Mesothelial cell of epicardium (in vitro differentiated cells): Measurements from ENCODE around the gene DAPK3. TPM values are rescaled to one million over a fixed set of nuclear protein-coding genes. Genes with fewer than 3 reads are reported as not detected.

ENCODE experiments used
- DNase-seq, 2 experiments: peaks; one replicate each; pipeline ENCODE4 v3.0.0; 2021; ENCODE audit warnings: low spot score in 2 of 2; ENCODE audit not compliant: unreplicated experiment in 2 of 2
- H3K27ac Mint-ChIP-seq: 2 replicates; pipeline ENCODE4 v1.8.0; 2021; ENCODE audit warnings: mixed read lengths
- H3K27me3 Mint-ChIP-seq: 2 replicates; pipeline ENCODE4 v1.8.0; 2021; ENCODE audit warnings: low read depth, mixed read lengths
- H3K36me3 Mint-ChIP-seq: 2 replicates; pipeline ENCODE4 v1.8.0; 2021; ENCODE audit warnings: mixed read lengths
- H3K4me1 Mint-ChIP-seq: 2 replicates; pipeline ENCODE4 v1.8.0; 2021; ENCODE audit warnings: mixed read lengths
- H3K4me3 Mint-ChIP-seq: 2 replicates; pipeline ENCODE4 v1.8.0; 2021; ENCODE audit warnings: mild to moderate bottlenecking, moderate library complexity, mixed read lengths
- H3K9me3 Mint-ChIP-seq: 2 replicates; pipeline ENCODE4 v1.8.0; 2021; ENCODE audit warnings: mixed read lengths
- total RNA-seq: library from RNA; stranded (reverse); gene quantifications from 3 replicates; pipeline ENCODE4 v1.2.1, GENCODE V29; 2021
- TF ChIP-seq, protein P1 (sequence below): fragments of 200-600 bp; sonication (generic); IDR thresholded peaks from one replicate; pipeline ENCODE4 v1.5.0; 2021; ENCODE audit warnings: antibody characterized with exemption; ENCODE audit not compliant: unreplicated experiment

DAPK3 gene
- total RNA-seq, 1 donor from 2014 or later = 135 TPM

DNA sequence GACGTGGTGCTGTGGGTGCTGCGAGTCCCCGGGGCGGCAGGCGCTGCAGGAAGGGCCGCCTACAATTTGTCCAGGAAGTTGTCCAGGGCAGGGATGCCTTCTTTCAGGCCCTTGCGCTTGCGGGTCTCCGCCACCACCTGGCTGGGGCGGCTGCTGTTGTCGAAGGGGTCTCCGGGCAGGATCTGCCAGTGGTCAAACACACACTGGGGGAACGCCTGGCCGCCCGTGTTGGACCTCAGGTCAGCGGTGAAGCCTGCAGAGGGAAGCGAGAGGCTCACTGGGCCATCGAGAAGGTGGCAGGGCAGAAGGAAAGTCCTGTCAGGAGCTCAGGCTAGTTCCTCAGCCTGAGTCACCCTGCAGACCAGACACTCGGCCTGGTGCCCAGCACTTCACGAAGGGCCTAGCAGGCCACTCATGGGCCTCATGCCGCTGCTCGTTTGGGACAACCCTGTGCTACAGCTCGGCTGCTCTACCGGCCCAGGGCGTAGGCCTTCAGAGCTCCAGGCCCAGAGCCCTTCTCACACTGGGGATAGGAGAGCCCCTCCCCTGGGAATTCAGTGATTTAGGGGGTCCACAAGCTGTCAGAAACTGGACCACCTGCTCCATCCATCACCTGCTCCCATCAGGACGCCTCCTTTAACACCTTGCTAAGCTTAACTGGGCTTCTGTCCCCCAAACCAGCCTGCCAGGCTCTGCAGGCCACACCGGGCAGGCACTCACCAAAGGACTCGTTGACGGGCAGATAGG, 5.8 kb upstream of the DAPK3 start:
- TF ChIP-seq, protein P1, sequence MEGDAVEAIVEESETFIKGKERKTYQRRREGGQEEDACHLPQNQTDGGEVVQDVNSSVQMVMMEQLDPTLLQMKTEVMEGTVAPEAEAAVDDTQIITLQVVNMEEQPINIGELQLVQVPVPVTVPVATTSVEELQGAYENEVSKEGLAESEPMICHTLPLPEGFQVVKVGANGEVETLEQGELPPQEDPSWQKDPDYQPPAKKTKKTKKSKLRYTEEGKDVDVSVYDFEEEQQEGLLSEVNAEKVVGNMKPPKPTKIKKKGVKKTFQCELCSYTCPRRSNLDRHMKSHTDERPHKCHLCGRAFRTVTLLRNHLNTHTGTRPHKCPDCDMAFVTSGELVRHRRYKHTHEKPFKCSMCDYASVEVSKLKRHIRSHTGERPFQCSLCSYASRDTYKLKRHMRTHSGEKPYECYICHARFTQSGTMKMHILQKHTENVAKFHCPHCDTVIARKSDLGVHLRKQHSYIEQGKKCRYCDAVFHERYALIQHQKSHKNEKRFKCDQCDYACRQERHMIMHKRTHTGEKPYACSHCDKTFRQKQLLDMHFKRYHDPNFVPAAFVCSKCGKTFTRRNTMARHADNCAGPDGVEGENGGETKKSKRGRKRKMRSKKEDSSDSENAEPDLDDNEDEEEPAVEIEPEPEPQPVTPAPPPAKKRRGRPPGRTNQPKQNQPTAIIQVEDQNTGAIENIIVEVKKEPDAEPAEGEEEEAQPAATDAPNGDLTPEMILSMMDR = no peak
- no peak for DNase-seq
- H3K4me3 Mint-ChIP-seq = no peak overlapping the region
- H3K4me1 Mint-ChIP-seq = peaks cover 2% of the 10 kb centered on the region
- H3K9me3 Mint-ChIP-seq = no peaks in the 10 kb centered on the region
- no peaks in the 10 kb centered on the region for H3K27me3 Mint-ChIP-seq
- no peak overlapping the region for H3K27ac Mint-ChIP-seq
- H3K36me3 Mint-ChIP-seq = peaks cover 20% of the 10 kb centered on the region

DNA sequence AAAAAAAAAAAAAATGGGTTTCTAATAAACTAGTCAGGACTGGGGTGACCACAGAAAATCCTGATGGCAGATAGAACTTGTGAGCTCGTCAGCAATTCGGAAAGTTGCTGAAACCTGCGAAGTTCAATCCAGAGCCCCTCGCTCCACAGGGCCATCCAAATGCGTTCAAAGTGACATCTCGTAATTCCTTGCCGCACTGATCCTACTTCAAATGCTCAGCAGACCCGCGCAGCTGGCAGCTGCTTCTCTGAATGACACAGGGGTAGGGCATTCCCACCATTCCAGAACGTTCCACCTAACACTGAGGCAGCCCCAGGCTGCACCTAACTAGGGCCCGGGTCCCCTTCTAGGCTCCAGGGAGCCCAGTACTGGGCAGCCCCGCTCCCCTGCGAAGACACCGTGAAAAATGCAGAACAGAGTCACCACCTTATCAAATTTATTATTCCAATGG, 4.8 kb upstream of the DAPK3 start:
- Mint-ChIP-seq H3K9me3 (no peaks in the 10 kb centered on the region), H3K4me3 (no peak overlapping the region), H3K27ac (peak overlapping the region; percentile 66), H3K4me1 (peaks cover 3% of the 10 kb centered on the region), H3K27me3 (no peaks in the 10 kb centered on the region), H3K36me3 (peaks cover 17% of the 10 kb centered on the region)
- DNase-seq = no peak
- TF ChIP-seq, protein P1 = no peak

DNA sequence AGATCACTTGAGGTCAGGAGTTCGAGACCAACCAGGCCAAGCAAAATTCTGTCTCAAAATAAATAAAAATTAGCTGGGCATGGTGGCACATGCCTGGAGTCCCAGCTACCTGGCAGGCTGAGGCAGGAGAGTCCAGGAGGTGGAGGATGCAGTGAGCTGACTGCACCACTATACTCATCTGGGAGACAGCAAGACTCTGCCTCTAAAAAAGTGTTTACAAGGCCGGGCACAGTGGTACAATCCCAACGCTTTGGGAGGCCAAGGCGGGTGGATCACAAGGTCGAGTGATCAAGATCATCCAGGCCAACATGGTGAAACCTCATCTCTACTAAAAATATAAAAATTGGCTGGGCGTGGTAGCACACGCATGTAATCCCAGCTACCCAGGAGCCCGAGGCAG, 4.2 kb upstream of the DAPK3 start:
- H3K36me3 Mint-ChIP-seq = peaks cover 17% of the 10 kb centered on the region
- no peak overlapping the region for H3K27ac Mint-ChIP-seq
- peaks cover 3% of the 10 kb centered on the region for H3K4me1 Mint-ChIP-seq
- no peaks in the 10 kb centered on the region for H3K27me3 Mint-ChIP-seq
- TF ChIP-seq, protein P1 = no peak
- no peak overlapping the region for H3K4me3 Mint-ChIP-seq
- DNase-seq = no peak
- no peaks in the 10 kb centered on the region for H3K9me3 Mint-ChIP-seq

DNA sequence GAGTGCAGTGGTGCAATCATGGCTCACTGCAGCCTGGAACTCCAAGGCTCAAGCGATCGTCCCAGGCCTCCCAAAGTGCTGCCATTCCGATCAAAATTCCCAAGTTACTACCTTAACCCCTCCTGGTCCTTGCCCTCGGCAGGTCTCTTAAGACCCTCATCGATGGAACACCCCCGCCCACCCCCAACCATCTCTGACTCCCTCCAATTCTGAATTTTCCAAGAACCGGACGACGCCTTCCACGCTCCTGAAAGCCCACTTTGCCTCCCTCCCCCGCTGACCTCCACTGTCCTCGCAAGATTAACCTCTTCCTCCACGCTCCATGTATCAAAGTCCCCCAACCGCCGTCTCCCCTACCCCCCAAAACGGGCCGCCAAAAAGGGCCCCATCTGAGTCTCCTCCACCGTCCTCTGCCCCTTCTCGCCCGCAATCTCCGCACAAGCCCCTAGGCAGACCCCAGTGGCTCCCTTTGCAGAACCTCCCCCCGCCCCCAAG, 539 bp downstream of the DAPK3 start:
- H3K4me1 Mint-ChIP-seq = peaks cover 26% of the 10 kb centered on the region
- peaks cover 5% of the 10 kb centered on the region for H3K36me3 Mint-ChIP-seq
- TF ChIP-seq, protein P1 = no peak
- no peaks in the 10 kb centered on the region for H3K27me3 Mint-ChIP-seq
- H3K9me3 Mint-ChIP-seq = no peaks in the 10 kb centered on the region
- DNase-seq = no peak
- H3K4me3 Mint-ChIP-seq = peak overlapping the region; percentile 93
- peak overlapping the region; percentile 99 for H3K27ac Mint-ChIP-seq

DNA sequence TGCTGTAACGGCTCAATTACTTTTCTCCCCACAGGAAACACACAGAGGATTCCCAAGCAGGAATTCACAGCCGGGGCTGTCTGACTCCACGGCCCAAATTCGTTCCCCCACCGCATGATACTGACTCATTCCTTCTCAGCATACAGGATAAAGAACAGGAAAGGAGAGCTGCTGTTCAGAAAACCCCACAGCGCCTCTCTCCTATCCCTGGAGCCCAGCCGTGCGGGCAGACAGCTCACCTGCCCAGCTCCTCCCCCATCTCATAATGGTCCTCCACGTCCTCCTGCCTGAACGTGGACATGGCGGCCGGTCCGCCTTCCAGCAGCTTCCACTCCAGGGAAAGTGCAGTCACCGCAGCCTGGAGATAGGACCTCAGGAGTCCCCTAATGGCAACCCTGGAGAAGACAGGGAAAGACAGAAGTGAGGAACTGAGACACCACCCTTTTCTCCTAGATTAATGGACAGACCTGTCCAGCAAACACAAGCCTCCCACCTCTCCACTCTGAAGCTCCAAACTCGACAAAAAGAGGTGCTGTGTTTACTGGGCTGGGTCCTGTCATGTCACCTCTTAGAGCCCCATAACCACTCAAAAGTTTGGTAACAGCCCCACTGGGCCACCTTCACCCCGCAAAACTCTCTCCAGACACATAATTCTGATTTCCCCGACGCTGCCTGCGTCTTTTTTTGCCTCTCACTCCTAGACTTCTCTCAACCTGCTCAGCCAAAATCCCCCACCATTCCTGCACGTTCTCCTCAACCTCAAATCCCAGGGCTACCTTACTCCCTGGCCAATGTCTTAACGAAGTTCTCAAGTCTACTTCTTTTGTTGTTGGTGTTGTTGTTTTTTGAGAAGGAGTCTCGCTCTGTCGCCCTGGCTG, 1.2 kb downstream of the DAPK3 start:
- TF ChIP-seq, protein P1 = no peak
- peak overlapping the region; percentile 99 for H3K27ac Mint-ChIP-seq
- no peaks in the 10 kb centered on the region for H3K27me3 Mint-ChIP-seq
- peak overlapping the region; percentile 93 for H3K4me3 Mint-ChIP-seq
- peaks cover 27% of the 10 kb centered on the region for H3K4me1 Mint-ChIP-seq
- peak in 1 of 2 experiments; percentile 58 for DNase-seq
- peaks cover 7% of the 10 kb centered on the region for H3K36me3 Mint-ChIP-seq
- H3K9me3 Mint-ChIP-seq = no peaks in the 10 kb centered on the region
